HG03571 (cell line): ENCODE data around the gene MTUS2.

Experiments used
- ATAC-seq: cut with Tn5 transposase; IDR thresholded peaks from one replicate; pipeline ENCODE4 v1.9.1; 2021; ENCODE audit not compliant: unreplicated experiment

Gene MTUS2

GRCh38 chr13:29499506-29500165 is 679.5 kb downstream of the MTUS2 start:
- ATAC-seq = no peak

GRCh38 chr13:29500386-29500785 is 680.2 kb downstream of the MTUS2 start:
- ATAC-seq = no peak

GRCh38 chr13:29501674-29502073 is 681.5 kb downstream of the MTUS2 start:
- ATAC-seq = no peak

DNA sequence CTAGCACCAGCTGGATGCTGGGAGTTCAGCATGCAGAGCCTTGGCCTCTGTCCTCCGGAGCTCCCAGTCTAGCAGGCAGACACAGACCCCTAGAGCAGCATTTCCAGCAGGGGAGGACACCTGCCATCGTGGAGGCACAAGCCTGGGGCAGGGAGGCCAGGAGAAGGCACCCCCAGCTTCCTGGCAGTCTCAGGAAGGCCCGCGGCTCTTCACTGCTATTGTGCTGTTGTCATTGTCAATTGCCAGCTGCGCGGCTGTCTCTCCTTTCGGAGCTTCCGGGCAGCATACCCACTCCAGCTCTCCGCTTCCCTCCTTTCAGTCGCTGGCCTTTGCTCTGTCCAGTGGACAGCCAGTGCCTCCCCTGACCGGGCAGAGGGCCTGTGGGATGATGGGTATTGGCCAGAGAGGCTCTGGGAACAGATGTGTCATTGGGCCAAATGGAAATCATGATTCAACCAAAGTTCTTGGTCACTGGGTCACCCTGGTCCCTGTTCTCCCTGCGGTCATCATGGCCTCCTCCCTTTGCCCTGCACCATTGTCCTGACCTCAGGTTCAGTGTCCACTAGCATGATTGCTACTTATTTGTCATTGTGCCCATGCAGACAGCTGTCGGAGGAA is 682.4 kb downstream of the MTUS2 start:
- ATAC-seq = no peak

DNA sequence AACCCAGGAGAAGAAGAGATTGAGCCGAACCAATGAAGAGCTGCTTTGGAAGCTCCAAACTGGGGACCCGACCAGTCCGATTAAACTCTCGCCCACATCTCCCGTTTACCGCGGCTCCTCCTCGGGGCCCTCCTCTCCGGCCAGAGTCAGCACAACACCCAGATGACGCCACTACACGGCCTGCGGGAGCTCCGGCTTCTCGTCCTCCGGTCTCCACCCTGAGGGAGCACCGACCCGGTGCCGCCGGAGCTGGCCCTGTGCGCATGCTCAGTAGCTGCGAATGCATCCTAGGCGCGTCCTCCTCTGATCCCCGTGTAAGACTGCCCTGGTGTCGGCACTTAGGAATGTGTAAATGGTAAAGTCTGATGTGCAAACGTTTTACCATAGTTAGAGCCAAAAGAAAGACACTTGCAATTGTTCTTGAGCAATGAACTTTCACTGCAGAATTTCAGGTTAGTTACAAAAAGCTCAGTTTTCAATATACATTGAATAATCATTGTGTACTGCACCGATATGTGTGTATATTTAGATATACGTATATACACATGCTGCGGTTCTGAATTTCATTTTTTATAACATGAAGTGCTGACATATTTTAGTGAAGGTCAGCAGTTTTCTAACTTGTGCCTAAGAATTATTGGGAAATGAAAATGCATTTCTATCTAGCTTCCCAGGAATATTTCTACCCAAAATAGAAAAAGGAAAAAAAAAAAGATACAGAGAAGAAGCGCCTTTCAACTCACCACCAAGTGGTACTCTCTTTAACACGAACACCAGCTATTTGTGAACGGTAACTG is 683.1 kb downstream of the MTUS2 start:
- ATAC-seq = no peak

DNA sequence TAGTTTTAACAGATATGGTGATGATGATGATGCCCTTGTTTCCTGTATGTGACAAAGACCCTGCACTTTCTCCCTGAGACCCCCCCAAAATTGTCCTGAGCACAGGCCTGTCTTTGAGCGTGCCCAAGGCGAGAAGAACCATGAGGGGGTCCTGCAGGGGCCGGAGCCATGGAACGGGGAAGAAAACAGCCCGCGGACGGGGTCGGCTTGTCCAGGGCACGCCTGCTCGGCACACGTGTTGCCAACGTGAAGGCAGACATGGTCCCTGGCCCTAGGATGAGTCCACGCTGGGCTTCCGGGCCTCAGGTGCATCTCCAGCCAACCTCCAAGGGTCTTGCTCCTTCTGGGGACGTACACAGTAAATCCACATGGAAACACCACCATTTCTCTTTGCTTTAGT is 684.6 kb downstream of the MTUS2 start:
- ATAC-seq = no peak

- ATAC-seq = no peak
Measured at GRCh38 chr13:29505511-29505910, 685.4 kb downstream of the MTUS2 start.

DNA sequence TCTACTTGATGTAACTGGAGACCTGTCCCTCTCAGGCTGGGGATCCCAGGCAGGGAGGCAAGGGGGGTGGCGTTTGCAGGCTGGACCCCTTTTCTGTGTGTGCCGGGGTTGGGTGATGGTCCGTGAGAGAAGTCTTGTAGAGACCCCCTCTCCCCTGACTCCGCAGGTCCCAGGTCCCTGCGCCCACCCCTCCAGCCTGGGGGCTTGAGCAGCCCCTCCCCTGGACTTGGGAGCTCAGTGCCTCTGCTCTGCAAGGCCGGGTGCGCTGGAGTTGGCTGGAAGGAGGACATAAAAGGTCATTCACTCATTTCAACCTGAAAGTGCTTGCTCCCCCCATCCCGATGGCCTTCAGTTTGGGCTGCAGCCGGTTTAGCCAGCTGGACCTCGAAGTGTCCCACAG is 685.8 kb downstream of the MTUS2 start:
- ATAC-seq = no peak

- ATAC-seq = no peak
Measured at GRCh38 chr13:29507356-29507755, 687.2 kb downstream of the MTUS2 start.

GRCh38 chr13:29508130-29508875 is 688.2 kb downstream of the MTUS2 start:
- no peak for ATAC-seq

DNA sequence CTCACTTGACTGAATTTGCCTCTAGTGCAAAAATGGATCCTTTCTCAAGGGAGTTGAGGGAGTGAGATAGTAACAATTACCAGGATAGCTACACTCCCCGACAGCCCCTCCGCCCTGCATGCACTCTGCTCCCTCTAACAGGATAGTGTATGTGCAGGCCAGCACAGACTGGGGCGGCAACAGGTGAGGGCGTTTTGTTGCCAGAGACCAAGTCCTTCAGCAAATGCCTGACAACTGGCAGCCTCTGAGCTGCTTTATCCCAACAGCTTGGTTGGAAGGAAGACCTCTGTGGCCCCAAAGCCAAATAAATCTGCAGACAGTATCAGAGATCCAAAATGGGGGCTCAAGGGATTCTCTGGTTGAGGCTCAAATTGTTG is 688.7 kb downstream of the MTUS2 start:
- ATAC-seq = no peak

DNA sequence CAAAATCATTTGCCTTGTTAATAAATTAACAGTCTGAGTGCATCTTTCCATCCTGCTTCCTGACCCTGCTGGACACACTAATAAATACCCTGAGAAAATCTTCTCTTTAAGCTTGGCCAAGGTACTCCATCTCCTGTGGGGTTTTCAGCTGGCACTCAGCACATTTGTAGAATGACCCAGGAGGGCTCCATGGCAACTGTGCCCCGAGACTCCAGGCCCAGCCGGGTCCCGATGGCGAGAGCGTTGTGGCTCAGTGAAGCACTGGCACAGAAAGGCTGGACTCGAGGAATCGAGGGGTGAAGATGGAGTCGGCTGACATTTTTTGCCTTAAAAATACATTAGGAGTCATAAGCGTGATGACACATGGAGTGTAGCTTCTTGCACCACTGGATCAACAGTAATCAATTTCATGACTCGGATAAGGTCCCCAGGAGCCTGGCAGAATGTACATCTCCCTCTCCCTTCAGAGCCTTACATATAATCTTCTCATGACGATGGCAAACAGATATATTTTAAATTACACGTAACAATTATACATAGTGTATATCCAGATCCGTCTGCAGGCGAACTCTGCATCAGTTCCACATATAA is 690.0 kb downstream of the MTUS2 start:
- ATAC-seq = no peak

- no peak for ATAC-seq
Measured at GRCh38 chr13:29510651-29511084, 690.5 kb downstream of the MTUS2 start.

GRCh38 chr13:29511106-29511796 is 691.1 kb downstream of the MTUS2 start:
- no peak for ATAC-seq

DNA sequence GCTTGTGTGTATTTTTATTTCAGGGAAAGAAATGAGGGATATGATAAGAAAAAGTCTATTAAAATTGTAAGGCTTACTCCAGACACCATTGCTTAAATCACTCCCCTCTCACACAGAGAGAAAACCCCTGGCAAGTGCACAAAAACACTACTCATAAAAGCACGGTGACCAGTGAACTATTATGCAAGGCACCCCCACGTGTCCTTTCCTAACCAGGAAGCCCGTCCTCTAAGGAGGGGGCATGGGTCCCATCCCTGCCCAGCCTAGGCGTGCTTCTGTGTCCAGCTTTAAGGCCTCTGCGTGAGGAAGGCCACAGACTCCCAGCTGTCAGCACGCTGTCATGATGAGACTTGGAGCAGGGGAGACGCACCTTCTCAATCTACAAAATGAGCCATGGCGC is 691.8 kb downstream of the MTUS2 start:
- no peak for ATAC-seq

GRCh38 chr13:29513002-29513980 is 693.2 kb downstream of the MTUS2 start:
- no peak for ATAC-seq

DNA sequence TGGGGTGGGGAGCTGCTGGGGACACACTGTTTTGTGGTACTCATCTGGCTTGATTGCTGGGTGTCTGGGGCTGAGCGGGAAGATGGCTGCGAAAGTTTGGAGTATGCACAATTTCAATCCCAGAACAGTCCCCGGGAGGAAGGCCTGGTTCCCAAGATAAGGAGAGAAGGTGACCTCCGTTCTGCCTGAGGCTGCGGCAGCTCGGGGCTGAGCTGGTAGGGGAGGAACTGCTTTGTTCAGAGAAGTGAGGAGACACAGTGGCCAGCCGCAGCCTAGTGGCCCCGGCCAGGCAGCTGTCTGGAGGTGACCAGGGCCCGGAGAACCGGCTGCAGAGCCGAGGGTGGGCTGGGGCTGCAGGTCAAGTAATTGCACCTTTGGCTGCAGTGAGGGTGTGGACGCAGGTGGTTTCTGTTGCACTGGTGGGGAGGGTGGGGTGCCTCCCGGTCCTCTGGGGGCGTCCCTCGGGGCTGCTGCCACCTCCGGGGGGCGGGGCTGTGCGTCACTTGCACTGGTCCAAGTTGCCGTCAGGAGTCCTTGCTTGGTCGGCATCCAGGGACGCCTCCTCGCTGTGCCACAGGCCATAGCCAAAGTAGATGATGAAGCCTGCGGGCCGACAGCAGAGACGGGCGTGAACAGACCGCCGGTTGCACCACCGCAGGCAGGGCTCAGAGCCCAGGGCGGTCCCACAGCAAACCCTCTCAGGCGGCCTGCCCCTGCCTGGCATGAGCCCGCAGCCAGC is 694.0 kb downstream of the MTUS2 start:
- no peak for ATAC-seq

- no peak for ATAC-seq
Measured at GRCh38 chr13:29514720-29515310, 694.7 kb downstream of the MTUS2 start.
